ENCODE results near the gene ZFP36.
A peak's percentile ranks its signal among the peaks of the same experiment; 100 is the strongest.
"Not testable (repeated sequence)": the region's sequence is repeated elsewhere in the genome, so short reads cannot be mapped to it uniquely, and the experiment has no call there.

The ZFP36 gene

DNA sequence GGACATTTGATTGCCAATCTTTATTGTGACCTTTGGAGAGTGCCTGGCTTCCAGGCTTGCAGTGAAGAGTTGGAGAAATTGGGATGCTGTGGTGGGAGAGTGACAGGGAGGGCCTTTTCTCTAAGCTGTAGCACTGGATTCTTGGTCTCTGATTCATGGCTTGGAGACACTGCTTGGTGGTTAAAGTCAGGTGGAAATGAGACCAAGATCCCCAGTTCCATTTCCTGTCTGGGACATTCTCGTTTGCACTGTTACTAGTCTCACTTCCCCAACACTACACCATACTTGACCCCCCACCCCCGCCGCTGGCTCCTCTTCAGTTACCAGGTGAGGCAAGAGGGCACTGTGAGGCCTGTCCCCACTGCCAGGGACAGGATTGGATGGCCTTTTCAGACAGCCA lies 41.6 kb downstream of the ZFP36 start:
- no peaks in the 10 kb centered on the region for H3K9me3 ChIP-seq (ENCODE audit: low read length)
- H2AFZ ChIP-seq (ENCODE audit: low read length) = no peak overlapping the region
- H3K27me3 ChIP-seq (ENCODE audit: insufficient read depth, low read length) = no peaks in the 10 kb centered on the region
- peak overlapping the region; percentile 70 for H3K27ac ChIP-seq (ENCODE audit: low read depth, low read length, poor library complexity, severe bottlenecking)
- H3K9me2 ChIP-seq (ENCODE audit: low read depth, low read length) = no peaks in the 10 kb centered on the region
- no peak for TF ChIP-seq CTCF (IDR thresholded peaks at IDR 0.05; ENCODE audit: low read length)
- TF ChIP-seq EZH2 (IDR thresholded peaks at IDR 0.05; ENCODE audit: borderline replicate concordance, low read length) = no peak
- H3K79me2 ChIP-seq (ENCODE audit: insufficient read depth, low read length) = peaks cover 69% of the 10 kb centered on the region
- H3K4me2 ChIP-seq (ENCODE audit: low read length) = peak overlapping the region; percentile 80
- peaks cover 46% of the 10 kb centered on the region for H3K4me1 ChIP-seq (ENCODE audit: insufficient read depth, low read length, severe bottlenecking)
- peak overlapping the region; percentile 44; the same call in 1 of the 2 replicates for H3K9ac ChIP-seq (ENCODE audit: low read length)
- no peaks in the 10 kb centered on the region for H3F3A ChIP-seq (ENCODE audit: insufficient read depth, low read length)
- H3K4me3 ChIP-seq (ENCODE audit: low read depth, low read length, poor library complexity, severe bottlenecking) = peak overlapping the region; percentile 85
- peaks cover 44% of the 10 kb centered on the region for H3K36me3 ChIP-seq (ENCODE audit: insufficient read depth, low read length)
- H4K20me1 ChIP-seq (ENCODE audit: insufficient read depth, low read length) = no peaks in the 10 kb centered on the region

- Histone ChIP-seq H3K27ac (ENCODE audit: low read depth, low read length, poor library complexity, severe bottlenecking) (peak overlapping the region; percentile 70), H3K4me2 (ENCODE audit: low read length) (peak overlapping the region; percentile 63), H4K20me1 (ENCODE audit: insufficient read depth, low read length) (no peaks in the 10 kb centered on the region), H3K9me3 (ENCODE audit: low read length) (no peaks in the 10 kb centered on the region), H3K9ac (ENCODE audit: low read length) (peak overlapping the region; percentile 35; the same call in 1 of the 2 replicates), H3K27me3 (ENCODE audit: insufficient read depth, low read length) (no peaks in the 10 kb centered on the region), H3K9me2 (ENCODE audit: low read depth, low read length) (no peaks in the 10 kb centered on the region), H3F3A (ENCODE audit: insufficient read depth, low read length) (no peaks in the 10 kb centered on the region), H3K4me1 (ENCODE audit: insufficient read depth, low read length, severe bottlenecking) (peaks cover 46% of the 10 kb centered on the region), H3K4me3 (ENCODE audit: low read depth, low read length, poor library complexity, severe bottlenecking) (peak overlapping the region; percentile 42), H3K79me2 (ENCODE audit: insufficient read depth, low read length) (peaks cover 69% of the 10 kb centered on the region), H2AFZ (ENCODE audit: low read length) (no peak overlapping the region), H3K36me3 (ENCODE audit: insufficient read depth, low read length) (peaks cover 54% of the 10 kb centered on the region)
- TF ChIP-seq CTCF (IDR thresholded peaks at IDR 0.05; ENCODE audit: low read length) = no peak
- no peak for TF ChIP-seq EZH2 (IDR thresholded peaks at IDR 0.05; ENCODE audit: borderline replicate concordance, low read length)
These were observed 42.6 kb downstream of the ZFP36 start for GRCh38 chr19:39449116-39449797.

GRCh38 chr19:39451257-39451656 lies 44.6 kb downstream of the ZFP36 start:
- not testable (repeated sequence) for H3K9me2 ChIP-seq (ENCODE audit: low read depth, low read length); H4K20me1 ChIP-seq (ENCODE audit: insufficient read depth, low read length); H3K27me3 ChIP-seq (ENCODE audit: insufficient read depth, low read length); H3K9ac ChIP-seq (ENCODE audit: low read length); H2AFZ ChIP-seq (ENCODE audit: low read length); H3K9me3 ChIP-seq (ENCODE audit: low read length); H3K4me3 ChIP-seq (ENCODE audit: low read depth, low read length, poor library complexity, severe bottlenecking); H3F3A ChIP-seq (ENCODE audit: insufficient read depth, low read length); H3K4me2 ChIP-seq (ENCODE audit: low read length); H3K27ac ChIP-seq (ENCODE audit: low read depth, low read length, poor library complexity, severe bottlenecking)
- peaks cover 66% of the 10 kb centered on the region for H3K36me3 ChIP-seq (ENCODE audit: insufficient read depth, low read length)
- H3K4me1 ChIP-seq (ENCODE audit: insufficient read depth, low read length, severe bottlenecking) = peaks cover 41% of the 10 kb centered on the region
- peaks cover 67% of the 10 kb centered on the region for H3K79me2 ChIP-seq (ENCODE audit: insufficient read depth, low read length)
